H1 (cell line): ENCODE results near the gene PBX3.
A peak's percentile ranks its signal among the peaks of the same experiment; 100 is the strongest.

ENCODE experiments used
- BCL11A ChIP-seq, 2 experiments: IDR thresholded peaks; one replicate each; pipeline ENCODE4 v1.6.1; 2011; ENCODE audit warnings: low read depth in 2 of 2, low read length in 2 of 2, mild to moderate bottlenecking in 2 of 2
- EGR1 ChIP-seq: IDR thresholded peaks from 2 replicates; pipeline ENCODE4 v1.6.1; 2011; ENCODE audit warnings: low read depth, low read length, borderline replicate concordance
- GABPA ChIP-seq: IDR thresholded peaks from 2 replicates; pipeline ENCODE4 v1.6.1; 2011; ENCODE audit warnings: mild to moderate bottlenecking, low read length, moderate library complexity, borderline replicate concordance; ENCODE audit not compliant: insufficient read depth
- HDAC2 ChIP-seq, 2 experiments: fragments of 300-600 bp in 1 of 2; sonication (generic) in 1 of 2; IDR thresholded peaks; 2 replicates each; pipeline ENCODE4 v1.6.1; 2011 to 2012; ENCODE audit warnings: low read depth in 2 of 2, low read length in 2 of 2, mild to moderate bottlenecking in 2 of 2, moderate library complexity in 2 of 2, borderline replicate concordance in 1 of 2, inconsistent platforms in 1 of 2
- HDAC6 ChIP-seq: IDR thresholded peaks from one replicate; pipeline ENCODE4 v1.7.1; 2012; ENCODE audit warnings: low read depth, mild to moderate bottlenecking, inconsistent platforms, low read length, moderate library complexity
- JUN ChIP-seq: IDR thresholded peaks from 2 replicates; pipeline ENCODE4 v1.6.1; 2011; ENCODE audit warnings: low read depth, mild to moderate bottlenecking, improper control_type of control experiment, low read length
- KDM5A ChIP-seq: fragments of 200-600 bp; IDR thresholded peaks from 2 replicates; pipeline ENCODE4 v1.7.1; 2012; ENCODE audit warnings: mild to moderate bottlenecking, low read length, inconsistent platforms, mixed read lengths
- POLR2AphosphoS5 ChIP-seq: IDR thresholded peaks from 2 replicates; pipeline ENCODE4 v1.6.1; 2011; ENCODE audit warnings: low read depth, low read length
- TEAD4 ChIP-seq: IDR thresholded peaks from 2 replicates; pipeline ENCODE4 v1.6.1; 2012; ENCODE audit warnings: low read depth, low read length, inconsistent platforms, mixed read lengths
- ZNF274 ChIP-seq: IDR thresholded peaks from 2 replicates; pipeline ENCODE4 v1.7.0; 2012; ENCODE audit warnings: low read length, borderline replicate concordance; ENCODE audit errors: extremely low read depth
- TF ChIP-seq, protein P1 (sequence below), 3 experiments: IDR thresholded peaks; 1 replicate in 2 of 3; 2 replicates in 1 of 3; pipeline versions ENCODE4 v1.5.1 to v1.6.1; 2011; ENCODE audit warnings: low read length in 3 of 3, mild to moderate bottlenecking in 3 of 3, inconsistent platforms in 2 of 3, low read depth in 1 of 3, moderate library complexity in 1 of 3; ENCODE audit not compliant: insufficient read depth in 1 of 3; ENCODE audit errors: control extremely low read depth in 1 of 3

DNA sequence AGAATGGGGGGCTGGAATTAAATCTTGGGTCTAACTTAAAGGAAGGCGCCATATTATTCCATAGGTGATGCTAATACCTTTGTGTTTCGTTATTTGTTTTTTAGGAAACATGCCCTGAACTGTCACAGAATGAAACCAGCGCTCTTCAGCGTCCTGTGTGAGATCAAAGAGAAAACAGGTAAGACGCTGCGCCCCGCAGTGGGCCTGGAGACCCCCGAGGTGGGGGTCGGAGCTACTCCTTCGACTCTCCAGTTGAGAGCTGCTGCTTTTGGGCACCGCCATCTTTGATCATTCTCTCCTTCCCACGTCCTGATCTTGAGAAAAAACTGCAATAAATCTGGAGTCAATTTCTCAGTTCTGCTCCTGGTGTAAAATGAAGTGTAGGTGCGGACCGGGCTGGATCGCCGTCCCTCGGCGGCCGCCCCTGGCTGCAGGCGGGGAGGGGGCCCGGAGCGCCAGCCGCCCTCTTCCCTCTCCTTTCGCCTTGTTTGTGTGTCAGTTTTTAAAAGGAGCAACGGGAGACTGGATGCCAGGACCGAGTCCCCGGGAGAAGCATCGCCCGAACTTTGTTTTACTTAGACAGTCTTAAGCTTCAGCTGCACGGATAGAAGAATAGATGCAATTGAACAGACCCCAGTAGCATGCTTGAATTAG is 1.4 kb downstream of the PBX3 start:
- TF ChIP-seq TEAD4, result no peak
- TF ChIP-seq JUN, result no peak
- TF ChIP-seq HDAC6, result no peak
- TF ChIP-seq POLR2AphosphoS5, result no peak
- no peak for TF ChIP-seq KDM5A
- no peak for TF ChIP-seq ZNF274
- TF ChIP-seq EGR1, result no peak
- TF ChIP-seq, protein P1, sequence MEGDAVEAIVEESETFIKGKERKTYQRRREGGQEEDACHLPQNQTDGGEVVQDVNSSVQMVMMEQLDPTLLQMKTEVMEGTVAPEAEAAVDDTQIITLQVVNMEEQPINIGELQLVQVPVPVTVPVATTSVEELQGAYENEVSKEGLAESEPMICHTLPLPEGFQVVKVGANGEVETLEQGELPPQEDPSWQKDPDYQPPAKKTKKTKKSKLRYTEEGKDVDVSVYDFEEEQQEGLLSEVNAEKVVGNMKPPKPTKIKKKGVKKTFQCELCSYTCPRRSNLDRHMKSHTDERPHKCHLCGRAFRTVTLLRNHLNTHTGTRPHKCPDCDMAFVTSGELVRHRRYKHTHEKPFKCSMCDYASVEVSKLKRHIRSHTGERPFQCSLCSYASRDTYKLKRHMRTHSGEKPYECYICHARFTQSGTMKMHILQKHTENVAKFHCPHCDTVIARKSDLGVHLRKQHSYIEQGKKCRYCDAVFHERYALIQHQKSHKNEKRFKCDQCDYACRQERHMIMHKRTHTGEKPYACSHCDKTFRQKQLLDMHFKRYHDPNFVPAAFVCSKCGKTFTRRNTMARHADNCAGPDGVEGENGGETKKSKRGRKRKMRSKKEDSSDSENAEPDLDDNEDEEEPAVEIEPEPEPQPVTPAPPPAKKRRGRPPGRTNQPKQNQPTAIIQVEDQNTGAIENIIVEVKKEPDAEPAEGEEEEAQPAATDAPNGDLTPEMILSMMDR (IDR thresholded peaks at IDR 0.05; ENCODE audit: control extremely low read depth in 1 of 3, insufficient read depth in 1 of 3, low read depth in 1 of 3, low read length in 3 of 3), result no peak
- TF ChIP-seq BCL11A (IDR thresholded peaks at IDR 0.05; ENCODE audit: low read depth in 2 of 2, low read length in 2 of 2), result no peak
- no peak for TF ChIP-seq GABPA
- TF ChIP-seq HDAC2 (IDR thresholded peaks at IDR 0.05; ENCODE audit: borderline replicate concordance in 1 of 2, low read depth in 2 of 2, low read length in 2 of 2), result 0 out of 4 replicates have a peak, but pooled peaks of 1 of the 2 experiments have one; percentile 10
